ENCODE results near the gene TMEM62.
A peak's percentile ranks its signal among the peaks of the same experiment; 100 is the strongest.
"Not testable (repeated sequence)": the region's sequence is repeated elsewhere in the genome, so short reads cannot be mapped to it uniquely, and the experiment has no call there.

The TMEM62 gene

DNA sequence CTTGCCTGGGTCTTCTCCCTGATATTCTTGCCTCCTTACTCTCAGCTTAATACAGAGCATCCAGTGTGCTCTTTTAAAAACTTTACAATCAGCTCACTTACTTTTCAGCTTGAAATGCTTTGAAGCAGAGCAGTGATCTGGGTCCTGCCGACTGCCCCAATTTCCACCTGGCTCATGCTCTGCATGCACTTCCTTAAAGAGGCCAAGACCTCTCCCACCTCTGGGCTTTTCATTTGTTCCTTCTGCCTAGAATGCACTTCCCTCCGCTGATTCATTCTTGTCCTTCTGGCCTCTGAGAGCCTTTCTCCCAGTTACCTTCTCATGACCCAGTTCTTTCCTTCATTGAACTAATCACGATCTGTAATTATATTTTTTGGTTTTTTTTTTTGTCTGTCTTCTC is 49.9 kb downstream of the TMEM62 start:
- DNase-seq (ENCODE audit: low spot score), result no peak

- DNase-seq (ENCODE audit: low spot score), result no peak
These were observed 51.2 kb downstream of the TMEM62 start for GRCh38 chr15:43184407-43185124.

DNA sequence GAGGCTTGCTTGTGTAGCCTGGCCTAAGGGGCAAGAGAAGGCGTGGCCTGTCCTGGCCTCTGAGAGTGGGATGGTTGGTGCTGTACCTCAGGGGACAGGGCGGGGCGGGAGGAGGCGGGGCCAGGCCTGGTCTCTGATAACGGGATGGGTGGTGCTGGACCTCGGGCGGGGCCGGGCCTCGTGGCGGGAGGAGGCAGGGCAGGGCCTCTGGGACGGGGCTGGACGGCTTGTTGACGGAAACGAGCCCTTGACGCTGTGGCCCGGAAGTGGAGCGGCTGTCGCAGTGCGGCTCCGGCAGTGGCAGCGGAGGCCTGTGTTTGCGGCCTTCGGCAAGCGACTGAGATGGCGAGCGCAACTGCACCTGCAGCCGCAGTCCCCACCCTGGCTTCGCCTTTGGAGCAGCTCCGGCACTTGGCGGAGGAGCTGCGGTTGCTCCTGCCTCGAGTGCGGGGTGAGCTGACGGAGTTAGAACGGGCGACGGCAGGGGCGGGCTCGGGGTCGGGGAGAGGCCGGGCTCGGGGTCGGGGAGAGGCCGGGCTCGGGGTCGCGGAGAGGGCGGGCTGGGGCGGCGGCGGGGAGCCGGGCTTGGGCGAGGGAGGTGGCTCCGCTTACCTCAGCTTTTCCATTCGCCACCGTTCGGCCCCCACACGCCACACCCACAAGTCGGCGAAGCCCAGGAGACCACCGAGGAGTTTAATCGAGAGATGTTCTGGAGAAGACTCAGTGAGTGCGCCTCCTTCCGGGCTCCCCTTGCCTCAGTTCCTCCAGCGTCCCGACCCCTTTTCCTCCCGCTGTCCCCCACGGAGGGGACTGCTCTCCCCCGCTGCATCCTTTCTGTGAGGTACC is 52.0 kb downstream of the TMEM62 start, which contains the start of gene CCNDBP1:
Gene CCNDBP1, plus strand, starts transcription at position 247 of the 846 bp plus-strand sequence. Its CDS starts 96 bp downstream, at position 343.
- peak; percentile 95 for DNase-seq (ENCODE audit: low spot score)

DNA sequence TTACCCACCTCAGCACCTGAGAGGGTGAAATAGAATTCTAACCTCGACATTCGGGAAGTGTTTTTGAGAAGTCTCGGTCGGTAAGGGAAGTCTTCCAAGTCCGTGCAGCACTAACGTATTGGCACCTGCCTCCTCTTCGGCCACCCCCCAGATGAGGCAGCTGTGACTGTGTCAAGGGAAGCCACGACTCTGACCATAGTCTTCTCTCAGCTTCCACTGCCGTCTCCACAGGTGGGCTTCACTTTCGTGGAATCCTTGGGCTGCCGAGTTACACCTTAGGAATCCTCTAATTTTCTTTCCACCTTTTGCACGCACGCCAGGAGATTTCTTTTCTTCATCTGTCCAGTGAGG is 52.6 kb downstream of the TMEM62 start:
- DNase-seq (ENCODE audit: low spot score), result no peak

GRCh38 chr15:43187544-43188155 is 54.3 kb downstream of the TMEM62 start:
- DNase-seq (ENCODE audit: low spot score), result no peak

DNA sequence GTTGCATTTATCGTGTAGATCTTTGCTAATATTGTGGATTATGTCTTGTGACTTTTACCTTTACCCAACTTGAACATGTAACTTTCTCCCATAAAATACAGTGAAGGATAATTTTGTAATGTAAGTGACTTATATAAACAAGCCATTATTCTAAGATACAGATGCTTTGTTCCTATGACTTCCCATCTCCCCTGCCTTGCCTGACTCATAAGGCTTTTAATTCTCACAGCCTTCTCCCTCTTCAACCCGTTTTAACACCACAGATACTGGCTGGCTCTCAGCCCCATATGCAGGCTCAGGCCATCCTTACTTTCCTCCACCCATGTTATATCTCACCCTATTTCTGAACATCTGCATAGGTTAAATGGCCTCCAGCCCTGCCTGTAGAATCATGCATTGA is 55.9 kb downstream of the TMEM62 start:
- DNase-seq (ENCODE audit: low spot score), result no peak

GRCh38 chr15:43190178-43190577 is 56.8 kb downstream of the TMEM62 start:
- no peak for DNase-seq (ENCODE audit: low spot score)

- DNase-seq (ENCODE audit: low spot score), result no peak
These were observed 60.3 kb downstream of the TMEM62 start for GRCh38 chr15:43193710-43194109.

DNA sequence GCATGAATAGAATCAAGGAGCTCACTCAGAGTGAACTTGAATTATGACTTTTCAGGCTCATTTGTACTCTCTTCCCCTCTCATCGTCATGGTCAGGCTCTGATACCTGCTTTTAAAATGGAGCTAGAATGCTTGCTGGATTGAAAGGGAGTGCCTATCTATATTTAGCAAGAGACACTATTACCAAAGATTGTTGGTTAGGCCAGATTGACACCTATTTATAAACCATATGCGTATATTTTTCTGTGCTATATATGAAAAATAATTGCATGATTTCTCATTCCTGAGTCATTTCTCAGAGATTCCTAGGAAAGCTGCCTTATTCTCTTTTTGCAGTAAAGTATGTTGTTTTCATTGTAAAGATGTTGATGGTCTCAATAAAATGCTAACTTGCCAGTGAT is 61.4 kb downstream of the TMEM62 start:
- no peak for DNase-seq (ENCODE audit: low spot score)

DNA sequence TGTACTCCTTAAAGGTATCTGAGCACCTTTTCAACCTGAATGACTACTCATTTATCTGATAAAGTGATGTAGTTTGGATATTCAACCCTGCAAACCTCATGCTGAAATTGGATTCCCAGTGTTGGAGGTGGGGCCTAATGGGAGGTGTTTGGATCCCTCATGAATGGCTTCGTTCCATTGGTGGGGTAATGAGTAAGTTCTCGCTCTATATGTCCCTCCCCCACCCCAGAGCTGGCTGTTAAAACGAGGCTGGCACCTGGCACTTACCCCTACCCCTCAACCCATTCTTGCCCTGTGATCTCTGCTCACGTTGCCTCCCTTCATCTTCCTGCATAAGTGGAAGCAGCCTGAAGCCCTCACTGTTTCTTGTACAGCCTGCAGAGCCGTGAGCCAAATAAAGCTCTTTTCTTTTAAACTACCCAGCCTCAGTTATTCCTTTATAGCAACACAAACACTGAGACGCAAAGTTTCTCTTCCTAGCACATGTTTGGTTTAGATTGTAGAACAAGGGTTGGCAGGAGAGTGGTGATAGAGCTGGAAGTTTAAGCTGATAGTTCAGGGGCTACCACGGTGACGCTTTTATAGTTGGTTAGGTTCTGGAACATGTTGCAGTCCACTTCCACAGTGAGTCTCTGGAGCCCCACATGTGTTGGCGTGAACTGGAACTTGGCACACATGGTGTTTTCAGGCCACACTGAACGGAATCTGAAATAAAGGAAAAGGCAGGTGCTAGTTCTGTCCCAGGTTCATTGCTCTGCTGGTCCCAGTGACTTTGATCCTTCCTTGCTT is 63.6 kb downstream of the TMEM62 start:
- no peak for DNase-seq (ENCODE audit: low spot score)

GRCh38 chr15:43197773-43198172 is 64.4 kb downstream of the TMEM62 start:
- DNase-seq (ENCODE audit: low spot score), result not testable (repeated sequence)

GRCh38 chr15:43198556-43198955 is 65.2 kb downstream of the TMEM62 start:
- DNase-seq (ENCODE audit: low spot score), result not testable (repeated sequence)

- no peak for DNase-seq (ENCODE audit: low spot score)
These were observed 65.6 kb downstream of the TMEM62 start for GRCh38 chr15:43198992-43199391.

DNA sequence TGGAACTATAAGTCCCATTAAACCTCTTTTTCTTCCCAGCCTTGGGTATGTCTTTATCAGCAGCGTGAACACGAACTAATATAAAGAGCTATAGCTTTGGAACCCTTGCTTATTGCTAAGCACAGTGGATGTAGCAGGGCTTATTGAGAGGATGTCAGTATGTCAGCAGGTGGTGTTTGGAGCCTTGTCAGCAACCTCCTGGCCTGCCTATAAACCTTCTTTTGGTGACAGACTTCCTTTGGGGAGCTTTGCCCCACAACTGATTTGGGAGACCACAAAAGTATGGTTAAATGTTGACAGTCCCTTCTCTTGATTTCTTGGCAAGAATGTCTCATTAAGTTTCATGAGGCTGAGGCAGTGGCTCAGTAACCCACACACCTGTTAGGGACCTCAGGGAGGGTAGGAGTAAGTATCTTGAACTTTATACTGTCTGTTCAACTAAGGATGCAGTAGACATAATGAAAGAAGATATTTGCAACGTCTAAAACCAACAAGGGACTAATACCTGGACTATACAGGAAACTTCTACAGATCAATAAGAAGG is 66.6 kb downstream of the TMEM62 start:
- no peak for DNase-seq (ENCODE audit: low spot score)

GRCh38 chr15:43204016-43204901 is 70.9 kb downstream of the TMEM62 start:
- DNase-seq (ENCODE audit: low spot score), result peak; percentile 68

GRCh38 chr15:43206054-43206453 is 72.7 kb downstream of the TMEM62 start:
- DNase-seq (ENCODE audit: low spot score), result no peak

- no peak for DNase-seq (ENCODE audit: low spot score)
These were observed 73.6 kb downstream of the TMEM62 start for GRCh38 chr15:43207024-43207423.

DNA sequence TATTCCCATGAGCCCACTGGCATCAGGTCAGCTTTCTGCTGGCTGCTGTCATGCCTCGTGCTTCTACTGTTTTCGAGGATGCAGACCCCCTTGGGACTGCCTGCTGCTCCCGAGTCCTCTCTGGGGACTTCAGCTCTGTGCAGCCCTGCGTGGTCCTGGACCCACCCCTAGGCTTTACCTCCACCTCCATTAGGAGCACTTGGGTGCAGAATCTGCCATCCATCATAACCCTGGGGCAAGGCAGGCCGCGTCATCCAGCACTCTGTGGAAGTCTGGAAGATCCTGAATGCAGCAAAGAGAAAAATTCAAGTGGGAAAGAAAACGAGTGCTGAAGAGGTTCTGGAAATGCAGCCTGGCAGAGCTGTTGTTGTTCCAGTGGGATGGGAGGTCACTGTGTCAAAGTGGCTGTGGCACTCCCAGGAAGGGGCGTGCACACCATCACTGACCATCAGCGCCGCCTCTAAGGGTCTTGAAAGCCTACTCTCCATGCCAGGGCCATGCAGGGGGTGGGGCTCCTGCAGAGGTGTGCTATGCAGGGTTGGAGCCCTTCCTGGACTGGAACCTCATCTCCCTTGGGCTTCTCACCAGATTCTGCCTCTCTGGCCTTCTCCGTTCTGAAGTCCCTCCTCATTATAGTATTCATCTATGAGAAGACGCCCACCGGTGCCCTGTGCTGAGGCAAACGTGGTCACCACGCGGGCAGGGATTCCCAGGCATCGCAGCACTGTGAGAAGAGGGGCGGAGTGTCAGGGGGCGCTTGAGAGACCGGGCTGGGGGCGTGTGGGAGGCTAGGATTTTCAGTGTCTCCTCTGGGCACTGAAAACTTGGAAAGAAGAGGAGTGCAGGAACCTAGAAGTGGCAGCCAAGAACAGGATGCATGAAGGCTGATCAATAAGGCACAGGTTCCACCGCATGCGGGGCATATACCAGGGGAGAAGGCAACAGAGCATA is 74.9 kb downstream of the TMEM62 start:
- no peak for DNase-seq (ENCODE audit: low spot score)

GRCh38 chr15:43209059-43209824 is 75.9 kb downstream of the TMEM62 start:
- DNase-seq (ENCODE audit: low spot score), result no peak

Data from D341Med (cell line).